ENCODE results near the gene PNPLA4. TPM values are rescaled to one million over a fixed set of nuclear protein-coding genes. Genes with fewer than 3 reads are reported as not detected.

PNPLA4 gene, protein sequence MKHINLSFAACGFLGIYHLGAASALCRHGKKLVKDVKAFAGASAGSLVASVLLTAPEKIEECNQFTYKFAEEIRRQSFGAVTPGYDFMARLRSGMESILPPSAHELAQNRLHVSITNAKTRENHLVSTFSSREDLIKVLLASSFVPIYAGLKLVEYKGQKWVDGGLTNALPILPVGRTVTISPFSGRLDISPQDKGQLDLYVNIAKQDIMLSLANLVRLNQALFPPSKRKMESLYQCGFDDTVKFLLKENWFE
- 10 to 100 TPM in 3 of 4 donors, 1 to 10 TPM in 1; 7.9 to 23.0 (median 12.4) TPM for total RNA-seq

DNA sequence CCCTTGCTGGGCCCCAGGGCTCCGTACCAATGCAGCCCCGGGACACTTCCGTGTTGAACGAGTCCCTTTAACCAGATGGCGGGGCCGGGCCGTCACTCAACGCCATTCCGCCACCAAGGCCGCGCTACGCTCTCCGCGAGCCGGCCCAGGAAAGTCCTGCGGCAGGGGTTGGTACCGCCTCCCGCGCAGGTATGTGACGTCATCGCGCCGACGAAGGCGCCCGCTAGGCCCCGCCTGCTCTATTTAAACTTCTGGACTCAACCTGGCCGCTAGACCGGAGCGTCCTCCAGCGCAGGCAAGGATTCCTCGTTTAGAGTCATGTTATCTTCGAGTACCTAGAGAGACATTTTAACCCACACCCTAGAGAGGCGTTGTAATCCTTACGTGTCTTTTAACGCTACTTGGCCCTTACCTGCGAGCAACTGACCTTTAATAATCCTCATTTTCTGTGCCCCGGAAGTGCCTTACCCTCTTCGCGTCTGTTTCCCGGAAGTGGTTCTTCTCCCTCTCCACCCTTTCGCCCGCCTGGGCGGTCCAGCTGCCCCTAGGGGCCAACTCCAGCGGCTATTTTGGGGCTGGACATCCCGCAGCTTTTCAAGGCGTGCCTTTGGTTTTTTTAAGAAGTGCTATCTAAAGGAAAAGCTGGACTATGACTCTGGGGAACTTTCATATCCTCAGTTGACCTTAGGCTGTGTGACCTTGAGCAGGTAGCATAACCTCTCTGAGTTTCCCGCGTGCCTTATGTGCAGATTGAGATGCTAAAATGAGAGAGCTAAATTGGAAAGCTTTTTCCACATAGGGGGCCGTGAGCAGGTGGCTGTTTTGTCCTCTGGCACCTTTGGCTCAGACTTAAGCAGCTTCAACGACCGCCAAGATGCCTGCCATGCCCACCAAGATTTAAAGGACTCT lies at the start of gene PNPLA4:
PNPLA4 (minus strand) TSS at position 155 of the 909 bp plus-strand sequence. CDS start 1,294 bp downstream, outside the sequence.
- Histone ChIP-seq H3K4me3 (peak within 1 kb of the TSS; percentile 59 to 63), H3K4me1 (peaks cover 0 to 9% (median 0%) of the 10 kb centered on the region in 3 donors), H3K9me3 (no peaks in the 10 kb centered on the region), H3K27me3 (no peaks in the 10 kb centered on the region), H3K27ac (peak within 1 kb of the TSS; percentile 51 to 78 (median 75)), H3K36me3 (peaks cover 0 to 9% of the 10 kb centered on the region in 2 donors)
- peak; percentile 91 for ATAC-seq
- TF ChIP-seq, protein P1, sequence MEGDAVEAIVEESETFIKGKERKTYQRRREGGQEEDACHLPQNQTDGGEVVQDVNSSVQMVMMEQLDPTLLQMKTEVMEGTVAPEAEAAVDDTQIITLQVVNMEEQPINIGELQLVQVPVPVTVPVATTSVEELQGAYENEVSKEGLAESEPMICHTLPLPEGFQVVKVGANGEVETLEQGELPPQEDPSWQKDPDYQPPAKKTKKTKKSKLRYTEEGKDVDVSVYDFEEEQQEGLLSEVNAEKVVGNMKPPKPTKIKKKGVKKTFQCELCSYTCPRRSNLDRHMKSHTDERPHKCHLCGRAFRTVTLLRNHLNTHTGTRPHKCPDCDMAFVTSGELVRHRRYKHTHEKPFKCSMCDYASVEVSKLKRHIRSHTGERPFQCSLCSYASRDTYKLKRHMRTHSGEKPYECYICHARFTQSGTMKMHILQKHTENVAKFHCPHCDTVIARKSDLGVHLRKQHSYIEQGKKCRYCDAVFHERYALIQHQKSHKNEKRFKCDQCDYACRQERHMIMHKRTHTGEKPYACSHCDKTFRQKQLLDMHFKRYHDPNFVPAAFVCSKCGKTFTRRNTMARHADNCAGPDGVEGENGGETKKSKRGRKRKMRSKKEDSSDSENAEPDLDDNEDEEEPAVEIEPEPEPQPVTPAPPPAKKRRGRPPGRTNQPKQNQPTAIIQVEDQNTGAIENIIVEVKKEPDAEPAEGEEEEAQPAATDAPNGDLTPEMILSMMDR (IDR thresholded peaks at IDR 0.05), result peak in 1 of 4 experiments; percentile 30
- TF ChIP-seq POLR2A (IDR thresholded peaks at IDR 0.05) (peak in 1 of 2 donors; percentile 13), POLR2AphosphoS5 (IDR thresholded peaks at IDR 0.05) (no peak), EP300 (IDR thresholded peaks at IDR 0.05) (no peak)
- WGBS, 2 donors (ENCODE audit: low coverage in 1 of 2), result 0 to 10% methylated on average over 6 to 20 of the region's 52 CpGs

GRCh38 chrX:7972586-7972985 lies 45.4 kb upstream of the PNPLA4 start:
- no peaks in the 10 kb centered on the region for H3K27me3 ChIP-seq
- WGBS, 2 donors (ENCODE audit: low coverage in 1 of 2), result 50% methylated on average over 1 of the region's 2 CpGs; no CpG with 5 or more reads in 1 of the 2 donors

DNA sequence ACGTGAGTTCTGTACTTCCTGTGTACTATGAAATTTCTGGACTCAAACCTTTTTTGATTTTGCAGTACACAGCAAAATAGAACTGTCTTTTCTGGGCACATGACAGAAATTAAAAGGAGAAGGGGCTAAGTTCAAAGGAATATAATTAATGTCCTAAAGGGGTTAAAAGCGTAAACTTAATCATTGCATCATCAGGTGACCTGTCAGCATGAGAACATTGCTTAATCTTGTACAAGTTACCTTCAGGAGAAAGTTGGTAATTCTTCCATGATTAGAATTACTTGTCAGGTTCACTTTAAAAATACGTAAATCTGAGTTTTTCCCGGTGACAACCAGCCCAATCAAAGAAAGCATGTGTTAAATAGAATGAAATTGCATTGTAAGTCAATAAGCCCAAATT lies 43.2 kb upstream of the PNPLA4 start:
- Histone ChIP-seq H3K4me3 (no peak overlapping the region), H3K4me1 (no peaks in the 10 kb centered on the region), H3K27me3 (no peaks in the 10 kb centered on the region), H3K9me3 (no peaks in the 10 kb centered on the region), H3K36me3 (no peaks in the 10 kb centered on the region), H3K27ac (no peak overlapping the region)
- ATAC-seq, result no peak
- 73 to 88% methylated on average over 3 to 4 of the region's 4 CpGs for WGBS, 2 donors (ENCODE audit: low coverage in 1 of 2)
- no peak for TF ChIP-seq POLR2AphosphoS5 (IDR thresholded peaks at IDR 0.05)
- TF ChIP-seq, protein P1 (IDR thresholded peaks at IDR 0.05), result no peak
- TF ChIP-seq EP300 (IDR thresholded peaks at IDR 0.05), result no peak
- TF ChIP-seq POLR2A (IDR thresholded peaks at IDR 0.05), result no peak

More at GRCh38 chrX:7972586-7972985, 45.4 kb upstream of the PNPLA4 start:
- no peaks in the 10 kb centered on the region for H3K9me3 ChIP-seq
- TF ChIP-seq POLR2AphosphoS5 (IDR thresholded peaks at IDR 0.05), result no peak
- TF ChIP-seq POLR2A (IDR thresholded peaks at IDR 0.05), result no peak
- TF ChIP-seq EP300 (IDR thresholded peaks at IDR 0.05), result no peak
- TF ChIP-seq, protein P1 (IDR thresholded peaks at IDR 0.05), result no peak
- H3K27ac ChIP-seq, result no peak overlapping the region
- no peak for ATAC-seq
- no peak overlapping the region for H3K4me3 ChIP-seq
- no peaks in the 10 kb centered on the region for H3K4me1 ChIP-seq
- H3K36me3 ChIP-seq, result no peaks in the 10 kb centered on the region

- no peak overlapping the region for H3K27ac ChIP-seq
- no peaks in the 10 kb centered on the region for H3K36me3 ChIP-seq
- WGBS, 2 donors (ENCODE audit: low coverage in 1 of 2), result 88 to 100% methylated on average over 1 to 3 of the region's 5 CpGs
- H3K9me3 ChIP-seq, result no peaks in the 10 kb centered on the region
- no peak for ATAC-seq
- H3K4me1 ChIP-seq, result no peaks in the 10 kb centered on the region
- H3K27me3 ChIP-seq, result no peaks in the 10 kb centered on the region
- H3K4me3 ChIP-seq, result no peak overlapping the region
- no peak for TF ChIP-seq EP300 (IDR thresholded peaks at IDR 0.05)
- no peak for TF ChIP-seq POLR2A (IDR thresholded peaks at IDR 0.05)
- TF ChIP-seq POLR2AphosphoS5 (IDR thresholded peaks at IDR 0.05), result no peak
- TF ChIP-seq, protein P1 (IDR thresholded peaks at IDR 0.05), result no peak
Observed at GRCh38 chrX:7965436-7965835, 38.2 kb upstream of the PNPLA4 start.
